HG03095 (cell line): ENCODE data around the gene SIL1.

ENCODE experiments used
- ATAC-seq: cut with Tn5 transposase; IDR thresholded peaks from one replicate; pipeline ENCODE4 v1.9.1; 2021; ENCODE audit warnings: moderate library complexity; ENCODE audit not compliant: unreplicated experiment

SIL1 gene

DNA sequence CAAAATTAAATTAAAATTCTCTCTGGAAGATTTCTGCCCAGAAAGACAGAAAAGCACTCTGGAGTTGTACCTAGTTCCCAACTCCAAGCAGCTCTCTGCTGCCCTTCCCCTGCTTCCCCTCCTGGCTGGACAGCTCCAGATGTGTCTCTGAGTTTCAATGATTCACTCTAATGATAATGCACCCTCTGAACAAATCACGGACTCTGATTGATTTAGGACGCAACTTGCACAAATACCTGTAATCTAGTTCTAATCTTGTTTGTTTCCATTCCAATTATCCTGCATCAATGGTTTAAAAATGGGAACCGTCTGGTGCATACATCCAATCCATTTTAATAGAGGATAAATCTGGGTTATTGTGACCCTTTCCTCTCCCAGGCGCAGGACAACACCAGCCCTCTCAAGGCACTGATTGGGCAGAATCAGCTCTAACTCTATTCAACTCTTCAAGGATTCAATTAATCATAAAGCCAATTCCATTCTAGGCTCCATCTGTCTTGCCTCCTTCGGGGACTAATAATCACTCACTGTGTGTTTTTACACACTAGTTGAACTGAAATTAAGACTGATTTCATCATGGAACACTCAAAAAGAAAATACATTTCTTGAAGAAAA is 211.9 kb downstream of the SIL1 start:
- no peak for ATAC-seq

DNA sequence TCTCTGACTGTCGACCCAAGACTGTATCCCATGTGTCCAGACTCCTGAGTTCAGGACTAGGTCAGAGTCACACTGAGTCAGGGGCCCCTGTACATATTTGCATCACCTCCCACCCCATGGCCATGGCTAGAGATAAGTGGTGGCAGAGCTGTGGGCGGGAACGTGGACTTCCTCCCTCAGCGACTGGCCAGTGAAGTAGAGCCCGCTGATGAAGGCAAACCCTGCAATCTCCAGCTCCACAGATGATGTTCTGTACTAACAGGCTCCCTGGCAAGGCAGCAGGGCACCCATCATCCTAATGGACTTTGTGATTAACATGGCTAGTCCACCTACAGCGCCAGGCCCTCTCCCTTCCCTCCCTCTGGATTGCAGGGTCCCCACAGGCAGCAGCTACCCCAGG is 212.5 kb downstream of the SIL1 start:
- ATAC-seq: no peak

DNA sequence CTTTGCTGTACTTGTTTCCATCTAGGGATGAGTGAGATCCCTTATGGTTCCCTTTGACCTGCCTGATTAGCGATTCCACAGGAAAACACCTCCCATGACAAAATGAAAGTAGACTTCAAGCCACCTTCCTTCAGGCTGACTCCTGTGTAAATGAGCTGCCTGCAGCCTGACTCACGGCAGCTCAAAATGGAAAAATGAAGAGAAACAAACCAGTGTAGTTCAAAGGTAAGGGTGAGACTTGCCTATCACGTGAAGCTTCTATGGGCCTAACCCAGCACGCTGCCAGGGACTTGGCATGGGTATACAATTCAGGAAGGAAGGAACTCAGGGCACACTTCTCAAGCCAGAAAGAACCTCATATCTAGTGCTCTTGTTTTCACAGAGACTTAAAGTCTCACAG is 212.9 kb downstream of the SIL1 start:
- ATAC-seq: no peak

DNA sequence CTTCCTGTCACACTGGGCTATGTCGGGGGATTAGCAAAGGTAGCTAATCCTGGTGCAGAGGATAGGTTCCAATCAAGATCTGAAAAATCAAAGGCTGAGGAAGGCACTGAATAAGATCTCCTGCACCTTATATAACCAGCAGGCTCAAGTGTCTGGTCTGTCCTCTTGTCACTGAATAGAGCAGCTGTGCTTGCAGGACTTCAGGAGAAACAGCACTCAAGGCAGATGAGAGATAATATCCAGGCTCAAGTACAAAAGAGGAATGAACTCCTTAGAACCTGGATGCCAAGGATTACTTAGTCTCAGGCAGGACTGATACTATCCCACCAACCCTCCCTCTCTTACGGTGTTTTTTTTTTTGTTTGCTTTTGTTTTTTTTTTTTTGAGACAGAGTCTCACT is 214.2 kb downstream of the SIL1 start:
- ATAC-seq: no peak

DNA sequence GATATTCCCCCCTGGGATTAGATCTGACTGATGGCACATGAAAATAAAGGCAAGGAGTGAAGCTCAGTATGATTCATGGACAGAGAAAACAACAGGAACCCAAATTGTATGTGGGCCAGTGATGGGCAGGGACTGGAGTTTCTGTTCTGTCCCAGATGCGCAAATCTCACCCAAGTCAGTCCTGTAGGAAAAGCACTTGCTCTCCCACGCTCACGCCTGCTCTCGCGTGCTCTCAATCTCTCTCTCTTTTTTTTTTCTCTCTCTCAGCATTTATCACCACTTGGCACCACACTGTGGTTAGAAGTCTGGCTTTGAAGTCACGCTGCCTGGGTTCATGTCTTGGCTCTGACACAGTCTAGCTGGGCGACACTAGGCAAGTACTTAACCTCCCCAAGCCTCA is 216.6 kb downstream of the SIL1 start:
- ATAC-seq: no peak

DNA sequence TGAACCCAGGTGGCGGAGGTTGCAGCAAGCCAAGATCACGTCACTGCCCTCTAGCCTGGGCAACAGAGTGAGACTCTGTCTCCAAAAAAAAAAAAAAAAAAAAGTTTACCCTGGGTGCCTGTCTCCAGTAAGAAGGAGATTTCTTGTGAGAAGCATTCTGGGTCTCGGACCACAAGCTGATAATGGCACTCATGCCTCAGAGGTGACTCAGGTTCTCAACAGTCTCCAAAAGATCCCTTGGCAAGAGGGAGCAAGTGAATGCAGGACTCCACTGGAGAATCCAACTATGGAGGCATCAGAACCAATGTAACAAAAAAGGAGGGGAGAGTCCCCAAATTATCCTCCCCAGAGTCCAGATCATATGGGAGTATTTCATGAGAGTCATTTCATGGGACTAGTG is 217.0 kb downstream of the SIL1 start:
- no peak for ATAC-seq

DNA sequence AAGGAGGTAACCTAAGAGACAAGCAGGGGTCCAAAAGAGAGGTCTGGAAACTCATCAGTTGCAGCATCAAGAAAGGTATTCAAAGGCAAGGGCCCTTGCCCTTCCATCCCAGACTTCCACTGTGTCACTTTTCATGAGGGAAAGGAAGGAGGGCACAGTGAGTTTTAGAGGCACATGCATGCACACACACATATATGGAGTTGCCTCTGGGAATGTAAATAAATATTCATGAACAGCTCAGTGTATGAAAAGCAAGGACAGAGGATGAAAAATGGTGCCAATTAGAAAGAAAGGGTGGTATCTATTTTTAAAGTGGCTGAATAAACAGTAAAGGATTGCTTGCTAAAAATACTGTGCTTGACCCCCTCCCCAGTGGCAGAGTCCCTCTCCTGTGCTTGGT is 217.7 kb downstream of the SIL1 start:
- ATAC-seq: no peak

DNA sequence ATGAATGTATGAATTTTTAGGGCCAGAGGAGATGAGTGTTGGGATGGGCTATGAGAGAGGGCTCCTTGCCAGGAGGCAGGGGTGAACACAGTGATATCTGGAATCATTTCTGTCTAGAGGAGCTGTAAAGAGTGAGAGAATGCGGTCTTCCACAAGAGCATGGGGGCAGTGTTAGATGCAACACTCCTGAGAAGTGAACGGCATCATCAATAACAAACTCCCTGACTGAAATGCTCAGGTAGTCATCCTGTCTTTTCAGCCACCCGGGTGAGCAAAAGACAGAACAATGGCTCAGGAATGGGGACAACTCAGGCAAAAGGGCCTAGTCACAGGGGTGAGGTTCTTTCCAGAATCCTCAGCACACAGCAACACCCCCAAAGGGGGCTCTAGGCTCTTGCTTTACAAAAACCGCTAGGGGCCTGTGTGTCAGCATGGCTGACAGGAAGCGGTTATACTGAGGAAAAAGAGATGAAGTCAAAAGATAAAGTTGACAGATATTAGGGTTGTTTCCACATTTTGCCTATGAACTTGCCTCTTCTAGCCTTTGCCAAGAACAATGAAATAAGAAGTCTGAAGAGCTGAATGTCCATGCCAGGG is 218.4 kb downstream of the SIL1 start:
- no peak for ATAC-seq

DNA sequence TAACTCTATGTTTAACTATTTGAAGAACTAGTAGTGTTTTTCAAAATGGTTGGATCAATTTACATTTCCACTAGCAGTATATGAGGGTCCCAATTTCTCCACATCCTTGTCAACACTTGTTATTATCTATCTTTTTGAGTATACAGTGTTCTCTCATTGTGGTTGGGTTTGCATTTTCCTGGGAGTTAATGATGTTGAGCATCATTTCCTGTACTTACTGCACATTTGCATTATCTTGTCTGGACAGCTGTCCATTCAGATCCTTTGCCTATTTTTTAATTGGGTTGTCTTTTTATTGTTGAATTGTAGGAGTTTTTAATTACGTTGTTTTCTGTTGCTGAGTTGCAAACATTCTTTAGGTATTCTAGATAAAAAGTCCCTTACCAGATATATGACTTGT is 219.6 kb downstream of the SIL1 start:
- ATAC-seq: no peak

DNA sequence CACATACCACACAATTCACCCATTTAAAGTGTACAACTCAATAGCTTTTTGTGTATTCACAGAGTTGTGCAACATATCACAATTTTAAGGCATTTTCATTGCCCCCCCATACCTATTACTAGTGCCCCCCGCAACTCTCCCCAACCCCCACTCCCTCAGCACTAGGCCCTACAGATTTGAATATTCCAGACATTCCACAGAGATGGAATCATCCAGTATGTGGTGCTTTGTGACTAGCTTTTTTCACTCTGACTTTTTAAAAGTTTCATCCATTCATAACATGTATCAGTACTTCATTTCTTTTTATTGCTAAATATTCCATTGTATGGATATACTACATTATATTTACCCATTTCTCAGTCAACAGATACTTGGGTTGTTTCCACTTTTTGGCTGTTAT is 220.1 kb downstream of the SIL1 start:
- ATAC-seq: no peak

DNA sequence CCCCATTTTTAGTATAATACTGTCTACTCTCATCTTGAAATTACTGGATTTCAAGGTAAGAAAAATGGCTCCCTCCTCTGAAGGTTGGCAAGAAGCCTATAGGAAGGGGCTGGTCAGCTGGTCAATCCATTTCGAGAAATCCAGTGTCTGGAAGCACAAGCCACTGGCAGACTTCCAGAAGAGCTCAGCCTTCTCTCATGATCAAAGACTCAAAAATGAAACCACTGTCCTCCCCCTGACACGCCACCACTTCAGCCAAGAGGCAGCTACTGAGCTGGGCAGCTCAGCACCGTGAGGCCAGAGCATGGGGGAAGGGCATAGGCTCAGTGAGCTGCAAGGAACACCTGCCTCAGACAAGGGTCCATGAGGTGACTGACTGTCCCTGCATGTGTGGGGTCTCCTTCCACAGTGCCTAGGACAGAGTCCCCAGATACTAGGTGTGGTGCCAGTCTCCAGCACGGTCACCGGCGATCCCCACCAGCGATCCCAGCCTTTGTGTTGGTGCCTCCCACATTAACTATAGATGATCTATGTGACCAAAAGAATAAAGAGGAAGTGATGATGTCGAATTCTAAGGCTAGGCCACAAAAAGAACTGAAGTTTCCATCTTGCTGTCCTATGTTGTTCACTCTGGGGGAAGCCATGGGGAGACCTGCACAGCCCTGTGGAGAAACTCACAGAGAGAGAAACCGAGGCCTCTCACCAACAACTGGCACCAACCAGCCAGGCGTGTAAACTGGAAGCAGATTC is 222.9 kb downstream of the SIL1 start:
- ATAC-seq: no peak

DNA sequence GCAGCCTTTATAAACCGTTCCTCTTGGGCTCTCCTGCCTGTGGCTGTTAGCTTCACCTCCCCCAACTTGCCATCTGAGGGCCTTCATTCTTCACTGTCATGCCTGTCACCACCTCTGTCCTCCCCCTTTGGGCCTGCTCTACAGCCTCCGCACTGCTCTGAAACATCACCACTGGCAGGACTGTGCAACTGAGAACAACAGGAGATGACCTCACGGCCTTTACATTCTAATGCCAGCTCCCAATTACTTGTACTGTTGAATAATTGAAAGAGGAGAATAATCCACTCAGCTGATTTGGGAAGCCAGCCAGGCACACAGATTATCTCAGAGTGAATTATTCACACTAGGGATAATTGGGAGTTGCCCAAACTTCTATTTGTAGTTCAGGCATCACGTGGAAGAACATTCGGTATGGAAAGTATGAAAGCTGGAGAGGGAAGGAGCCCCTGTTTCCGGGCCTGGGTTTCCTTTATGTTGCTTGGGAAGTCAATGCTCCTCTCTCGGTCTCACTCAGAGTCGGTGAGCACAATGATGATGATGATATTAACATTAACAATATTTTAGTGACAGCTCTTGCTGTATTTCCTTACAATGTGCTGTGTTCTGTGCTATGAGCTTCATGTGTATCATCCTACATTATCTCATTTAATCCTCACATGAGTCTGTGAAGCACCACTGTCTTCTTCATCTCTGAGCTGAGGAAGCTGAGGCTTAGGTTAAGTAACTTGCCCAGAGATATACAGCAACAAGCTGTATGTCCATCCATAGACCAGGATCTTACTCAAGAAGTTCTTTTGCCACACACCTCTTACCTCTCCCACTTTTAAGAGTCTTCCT is 223.7 kb downstream of the SIL1 start:
- ATAC-seq: no peak

DNA sequence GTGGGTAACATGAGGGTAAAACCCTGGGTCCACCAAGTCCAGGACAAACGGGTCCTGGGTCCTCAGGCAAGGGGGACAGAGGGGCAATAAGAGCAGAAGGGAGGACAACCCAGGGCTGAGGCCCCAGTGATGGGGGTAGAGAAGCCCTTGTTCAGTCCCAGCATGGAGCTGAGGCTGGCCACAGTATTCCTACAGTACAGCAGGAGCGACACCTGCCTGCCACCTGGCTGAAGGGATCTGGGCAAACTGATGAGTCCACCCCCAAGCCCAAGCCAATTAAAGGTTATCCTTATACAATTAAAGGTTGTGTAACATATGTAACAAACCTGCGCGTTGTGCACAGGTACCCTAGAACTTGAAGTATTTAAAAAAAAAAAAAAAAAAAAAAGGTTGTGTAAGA is 225.3 kb downstream of the SIL1 start:
- ATAC-seq: no peak

DNA sequence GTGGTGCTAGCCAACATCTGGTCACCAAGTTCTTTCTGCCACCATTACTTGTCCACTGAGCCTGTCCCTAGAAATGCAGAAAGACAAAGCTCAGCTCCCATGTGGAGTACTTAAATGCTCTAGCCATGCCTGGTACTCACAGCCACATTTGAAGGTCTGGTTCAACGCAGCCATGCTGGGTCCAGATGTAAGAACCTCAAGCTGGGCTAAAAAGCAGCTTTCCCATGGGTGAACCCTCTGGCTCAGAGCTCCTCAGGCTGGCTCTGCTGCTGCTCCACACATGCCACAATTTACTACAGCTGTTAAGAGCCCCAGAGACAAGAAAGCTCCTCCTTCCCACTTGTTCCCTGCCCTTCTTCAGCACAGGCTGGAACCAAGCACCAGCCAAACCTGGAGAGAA is 225.9 kb downstream of the SIL1 start:
- no peak for ATAC-seq

DNA sequence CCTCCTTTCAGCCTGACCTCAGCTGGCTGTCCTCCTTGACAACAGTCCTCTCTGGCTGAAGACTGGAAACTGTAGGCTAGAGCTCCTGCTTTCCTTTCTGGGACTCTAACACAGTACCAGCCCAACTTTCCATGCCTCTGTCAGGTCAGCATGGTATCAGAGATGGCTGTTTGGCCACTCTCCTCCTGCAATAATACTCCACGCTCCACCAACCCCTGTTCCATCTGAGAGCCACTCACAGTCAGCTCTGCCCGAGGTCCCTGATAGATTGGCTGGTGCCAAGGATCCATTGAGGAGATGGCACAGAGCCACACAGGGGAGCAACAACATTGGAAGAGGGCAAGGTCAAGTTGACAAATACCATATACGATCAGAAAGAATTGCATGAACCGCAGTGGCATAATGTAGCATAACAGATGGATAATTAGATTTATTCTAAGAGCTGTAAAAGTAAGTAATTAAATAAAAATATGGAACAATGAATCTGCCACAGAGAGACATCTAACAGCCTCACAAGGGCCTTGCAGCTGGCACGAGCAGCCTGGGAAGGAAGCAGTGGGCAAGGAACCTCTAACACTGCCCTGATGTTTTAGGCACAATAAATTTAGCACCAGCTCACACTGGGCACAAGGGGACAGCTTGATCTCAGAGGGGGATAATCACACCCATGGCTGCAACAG is 228.7 kb downstream of the SIL1 start:
- no peak for ATAC-seq

DNA sequence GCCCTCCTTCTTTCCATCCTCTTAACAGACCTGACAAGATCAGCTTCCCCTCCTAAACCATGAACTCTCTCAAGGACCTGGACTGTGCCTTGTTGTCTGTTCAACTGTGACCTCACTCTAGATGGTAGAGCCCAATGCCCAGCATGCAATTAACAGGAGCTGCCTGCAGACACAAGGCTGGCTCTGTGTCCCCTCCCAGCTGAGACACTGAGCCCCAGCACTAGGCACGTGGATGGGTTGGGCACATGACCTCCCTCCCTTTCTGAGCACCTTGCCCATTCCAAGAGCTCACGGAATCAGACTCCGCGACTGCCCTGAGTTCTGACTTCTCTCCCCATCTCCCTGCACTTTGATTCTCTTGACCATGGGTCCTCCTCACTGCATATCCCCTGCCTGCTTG is 229.6 kb downstream of the SIL1 start:
- no peak for ATAC-seq

DNA sequence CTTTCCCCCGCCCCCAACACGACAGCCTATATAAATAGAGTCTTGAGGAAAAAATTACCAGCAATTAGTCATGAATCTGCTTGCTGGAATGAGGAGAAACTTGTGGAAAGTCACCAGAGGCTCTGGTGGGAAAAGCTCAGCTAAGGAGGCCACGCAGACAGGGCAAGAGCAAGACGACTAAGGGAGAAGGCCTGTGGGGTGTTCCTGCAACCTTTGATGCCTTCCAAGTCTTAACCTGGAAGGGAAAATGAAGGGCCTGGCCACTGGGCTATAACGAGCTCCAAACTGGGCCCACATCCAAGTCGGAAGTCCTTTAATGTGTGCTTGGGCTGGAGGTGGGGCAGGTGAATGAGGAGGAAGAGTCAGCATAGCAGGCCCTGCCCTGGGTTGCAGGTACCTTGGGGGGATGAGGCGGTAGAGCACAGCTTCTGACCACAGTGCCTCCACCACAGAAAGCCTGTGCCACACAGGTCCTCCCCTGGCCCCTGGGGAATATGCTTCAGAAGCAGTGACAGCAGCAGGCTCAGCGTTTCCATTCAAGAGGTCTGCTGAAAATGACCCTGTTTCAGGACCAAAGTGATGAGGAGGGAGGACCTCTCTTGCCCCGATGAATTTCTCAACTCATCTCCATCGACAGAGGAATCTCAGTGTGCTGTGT is 230.2 kb downstream of the SIL1 start:
- no peak for ATAC-seq

DNA sequence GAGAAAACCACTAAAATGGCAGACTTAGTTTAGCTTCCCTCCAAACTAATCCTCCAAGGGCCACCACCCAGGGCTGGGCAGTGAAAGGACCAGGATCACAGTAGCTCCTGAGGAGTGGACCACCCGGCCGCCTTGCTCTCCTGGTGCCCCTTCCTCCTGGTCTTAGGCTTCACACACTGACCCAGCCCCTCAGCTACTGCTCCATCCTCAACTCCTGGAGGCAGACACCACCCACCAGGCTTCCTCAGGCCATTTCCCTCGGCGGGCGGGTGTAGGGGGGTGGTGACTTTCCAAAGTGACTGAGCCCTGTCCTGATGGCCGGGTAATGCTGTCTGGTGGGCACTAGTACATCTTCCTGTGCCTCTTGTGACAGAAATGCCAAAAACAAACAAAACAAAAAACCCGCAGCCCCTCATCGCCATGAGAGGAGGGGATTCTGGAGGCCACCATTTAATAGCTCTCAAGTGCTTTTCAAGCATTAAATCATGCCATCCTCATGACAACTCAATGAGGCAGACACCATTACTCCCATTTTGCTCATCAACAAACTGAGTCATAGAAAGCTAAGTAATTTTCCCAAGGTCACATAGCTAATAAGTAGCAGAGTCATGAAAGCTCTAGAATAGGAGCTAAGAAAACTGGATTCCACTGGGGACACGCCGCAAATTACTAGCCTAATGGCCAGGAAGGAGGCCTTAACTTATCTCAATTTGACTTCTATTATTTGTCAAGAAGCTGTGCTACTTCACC is 231.8 kb downstream of the SIL1 start:
- no peak for ATAC-seq

DNA sequence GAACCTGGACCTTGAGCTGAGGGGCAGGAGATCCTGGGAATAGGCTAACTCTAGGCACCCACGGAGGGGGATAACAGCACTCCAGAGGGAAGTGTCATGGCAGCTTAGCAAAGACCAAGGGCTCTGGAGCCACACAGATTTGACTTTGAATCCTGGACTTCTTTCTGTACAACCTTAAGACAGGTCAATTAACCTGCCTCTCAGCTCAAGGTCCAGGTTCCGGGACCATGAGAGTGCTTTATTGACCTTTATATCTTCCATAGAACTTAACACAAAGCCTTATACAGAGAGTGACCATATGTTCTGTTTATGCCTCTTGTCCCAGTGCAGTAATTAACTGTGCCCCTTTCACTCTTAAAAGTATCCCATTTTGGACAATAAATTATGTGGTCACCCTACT is 232.5 kb downstream of the SIL1 start:
- ATAC-seq: no peak

DNA sequence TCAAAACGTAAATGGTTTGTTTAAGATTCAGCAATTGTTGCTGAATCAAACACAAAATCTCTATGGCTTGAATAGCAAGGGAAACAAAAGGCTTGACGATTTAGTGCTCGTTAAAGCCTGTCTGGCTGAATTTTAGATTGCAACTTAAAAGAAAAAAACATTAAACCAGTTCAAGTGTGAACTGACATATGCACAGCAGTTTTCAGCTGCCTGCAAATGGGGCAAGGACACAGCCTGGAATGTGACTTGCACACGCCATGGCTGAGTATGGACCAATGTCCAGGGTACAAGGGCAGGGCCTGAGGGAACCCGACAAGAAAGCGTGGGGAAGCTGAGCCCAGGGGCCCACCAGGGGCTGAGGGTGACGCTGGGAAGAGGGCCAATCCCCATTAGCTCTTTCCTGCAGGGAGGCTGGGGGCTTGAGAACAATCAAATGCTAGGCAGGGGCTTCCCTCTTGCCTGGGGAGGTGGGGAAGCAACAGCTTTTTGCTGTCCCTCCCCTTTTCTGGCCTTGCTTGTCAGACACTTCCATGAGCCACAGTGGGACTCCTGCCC is 233.4 kb downstream of the SIL1 start:
- ATAC-seq: no peak
